Measurements from ENCODE around the gene ATF7IP2. TPM values are rescaled to one million over a fixed set of nuclear protein-coding genes. Genes with fewer than 3 reads are reported as not detected.

ATF7IP2 gene
- total and polyA plus RNA-seq, 2 of the 13 experiments (the other 11 are each of a cell fraction or from before 2014, with no cell fraction given): 117 to 217 TPM

GRCh38 chr16:10509534-10510025, 123.7 kb downstream of the ATF7IP2 start (continued):
- TF ChIP-seq ZNF496 (CRISPR knock-in tag; IDR thresholded peaks at IDR 0.05; ENCODE audit: insufficient replicate concordance) (no peak), THAP9 (CRISPR knock-in tag; IDR thresholded peaks at IDR 0.05; ENCODE audit: borderline replicate concordance) (no peak), PRDM15 (CRISPR knock-in tag; IDR thresholded peaks at IDR 0.05) (no peak), ZBTB10 (CRISPR knock-in tag; IDR thresholded peaks at IDR 0.05; ENCODE audit: borderline replicate concordance) (no peak), MED1 (CRISPR knock-in tag; IDR thresholded peaks at IDR 0.05) (peak; percentile 31; the same call in 1 of the 2 replicates), KLF9 (CRISPR knock-in tag; IDR thresholded peaks at IDR 0.05; ENCODE audit: low read depth) (no peak), BHLHE40 (IDR thresholded peaks at IDR 0.05; ENCODE audit: low read length) (peak; percentile 19; the same call in 1 of the 2 replicates), SP4 (CRISPR knock-in tag; IDR thresholded peaks at IDR 0.05) (peak; percentile 27; the same call in 1 of the 2 replicates), ZNF768 (CRISPR knock-in tag; IDR thresholded peaks at IDR 0.05) (no peak), ZNF850 (CRISPR knock-in tag; conservative IDR thresholded peaks at IDR 0.05) (no peak), RXRB (CRISPR knock-in tag; IDR thresholded peaks at IDR 0.05; ENCODE audit: borderline replicate concordance) (peak; percentile 80), ZNF513 (CRISPR knock-in tag; conservative IDR thresholded peaks at IDR 0.05) (no peak), ZIK1 (CRISPR knock-in tag; IDR thresholded peaks at IDR 0.05; ENCODE audit: borderline replicate concordance, low read depth) (0 out of 2 replicates have a peak, but pooled peaks have one; percentile 45), ZNF30 (CRISPR knock-in tag; IDR thresholded peaks at IDR 0.05) (no peak), GATAD1 (CRISPR knock-in tag; IDR thresholded peaks at IDR 0.05) (peak; percentile 44; the same call in 1 of the 2 replicates), SNAPC5 (CRISPR knock-in tag; IDR thresholded peaks at IDR 0.05; ENCODE audit: borderline replicate concordance) (no peak)
